B cell (primary cell): ENCODE data around the gene PSKH1. TPM values are rescaled to one million over a fixed set of nuclear protein-coding genes. Genes with fewer than 3 reads are reported as not detected.

Experiments used
- ATAC-seq: fragments of 200-7000 bp; cut with Tn5 transposase; one replicate; pipeline ENCODE4 v1.10.0; 2021; ENCODE audit warnings: low read depth, mild to moderate bottlenecking, moderate number of reproducible peaks, moderate library complexity
- CTCF ChIA-PET: fragments of 350-600 bp; sonication (Branson Sonifier 250); formaldehyde crosslinking; loops from one replicate; lab custom pipeline; 2021; ENCODE audit warnings: antibody characterized with exemption, inconsistent platforms; lab: Charles Lee
- POLR2A ChIA-PET: fragments of 350-600 bp; sonication (Branson Sonifier 250); formaldehyde crosslinking; loops from one replicate; lab custom pipeline; 2021; ENCODE audit warnings: antibody characterized with exemption; lab: Charles Lee
- DNase-seq: peaks from one replicate; pipeline ENCODE4 v3.0.0; 2013
- H2AFZ ChIP-seq: 2 replicates; pipeline ENCODE4 v1.6.1; 2012; ENCODE audit warnings: mild to moderate bottlenecking, low read depth, low read length; ENCODE audit not compliant: insufficient read depth, poor library complexity, severe bottlenecking
- H3K27ac ChIP-seq, 2 donors: 1 replicate in 1 of 2; 2 replicates in 1 of 2; pipeline ENCODE4 v1.5.1; 2012 to 2013; ENCODE audit warnings: low read length in 2 of 2, mild to moderate bottlenecking in 2 of 2, moderate library complexity in 1 of 2
- H3K27me3 ChIP-seq, 4 experiments: fragments of 200-600 bp in 1 of 4; sonication (generic) in 1 of 4; replicated peaks in 1 of 4; 1 replicate in 2 of 4; 2 replicates in 2 of 4; pipeline versions ENCODE4 v1.6.1 to v1.7.0; 2013 to 2016; ENCODE audit warnings: low read length in 3 of 4, mild to moderate bottlenecking in 2 of 4, mixed read lengths in 1 of 4, moderate library complexity in 1 of 4; ENCODE audit not compliant: insufficient read depth in 4 of 4, control insufficient read depth in 3 of 4; ENCODE audit errors: control extremely low read depth in 1 of 4
- H3K36me3 ChIP-seq, 2 experiments: replicated peaks in 1 of 2; 1 replicate in 1 of 2; 2 replicates in 1 of 2; pipeline versions ENCODE4 v1.6.1 to v1.7.1; 2013; ENCODE audit warnings: low read length in 1 of 2; ENCODE audit not compliant: insufficient read depth in 2 of 2, control insufficient read depth in 1 of 2; ENCODE audit errors: control extremely low read depth in 1 of 2, extremely low read depth in 1 of 2
- H3K4me1 ChIP-seq, 2 donors: fragments of 200-600 bp in 1 of 2; sonication (generic) in 1 of 2; 1 replicate in 1 of 2; 2 replicates in 1 of 2; pipeline versions ENCODE4 v1.5.1 to v1.6.1; 2013 to 2017; ENCODE audit warnings: low read length in 2 of 2; ENCODE audit not compliant: control insufficient read depth in 2 of 2, insufficient read depth in 2 of 2
- H3K4me2 ChIP-seq: replicated peaks from 2 replicates; pipeline ENCODE3; 2012; ENCODE audit warnings: mild to moderate bottlenecking, low read depth, low read length; ENCODE audit not compliant: poor library complexity, severe bottlenecking
- H3K4me3 ChIP-seq, 5 experiments: fragments of 200-600 bp in 1 of 5; sonication (generic) in 1 of 5; 1 replicate in 3 of 5; 2 replicates in 2 of 5; pipeline versions ENCODE4 v1.5.1 to v1.7.0; 2011 to 2016; ENCODE audit warnings: low read length in 4 of 5, mild to moderate bottlenecking in 4 of 5, low read depth in 2 of 5, control low read depth in 1 of 5, moderate library complexity in 1 of 5; ENCODE audit not compliant: insufficient read depth in 1 of 5; ENCODE audit errors: control extremely low read depth in 1 of 5, extremely low read depth in 1 of 5
- H3K79me2 ChIP-seq: fragments of 200-600 bp; sonication (generic); one replicate; pipeline ENCODE4 v1.6.0; 2016; ENCODE audit warnings: low read length; ENCODE audit not compliant: control insufficient read depth, insufficient read depth
- H3K9ac ChIP-seq: fragments of 200-600 bp; sonication (generic); 2 replicates; pipeline ENCODE4 v1.6.1; 2017; ENCODE audit warnings: mild to moderate bottlenecking, low read length, moderate library complexity
- H3K9me3 ChIP-seq, 3 donors: one replicate each; pipeline versions ENCODE4 v1.6.1 to v1.7.1; 2013; ENCODE audit warnings: low read length in 2 of 3; ENCODE audit not compliant: control insufficient read depth in 2 of 3, insufficient read depth in 1 of 3; ENCODE audit errors: control extremely low read depth in 1 of 3
- H4K20me1 ChIP-seq: 2 replicates; pipeline ENCODE4 v1.6.0; 2012; ENCODE audit warnings: mild to moderate bottlenecking, low read length; ENCODE audit not compliant: insufficient read depth, control insufficient read depth, poor library complexity, severe bottlenecking
- H3K27ac Mint-ChIP-seq: one replicate; pipeline ENCODE4 v1.8.0; 2021; ENCODE audit warnings: mixed read lengths
- H3K27me3 Mint-ChIP-seq: one replicate; pipeline ENCODE4 v1.8.0; 2021; ENCODE audit warnings: mixed read lengths
- H3K4me1 Mint-ChIP-seq: one replicate; pipeline ENCODE4 v1.8.0; 2021; ENCODE audit warnings: mixed read lengths
- H3K4me3 Mint-ChIP-seq: one replicate; pipeline ENCODE4 v1.8.0; 2021; ENCODE audit warnings: mixed read lengths
- H3K9me3 Mint-ChIP-seq: one replicate; pipeline ENCODE4 v1.8.0; 2022; ENCODE audit warnings: mixed read lengths; ENCODE audit not compliant: insufficient read depth
- CTCF ChIP-seq: fragments of 200-600 bp; IDR thresholded peaks from one replicate; pipeline ENCODE4 v1.8.0; 2022; ENCODE audit warnings: antibody characterized with exemption, mild to moderate bottlenecking
- EZH2 ChIP-seq: IDR thresholded peaks from 2 replicates; pipeline ENCODE4 v1.6.1; 2012; ENCODE audit warnings: borderline replicate concordance, low read depth, mild to moderate bottlenecking, moderate library complexity, low read length; ENCODE audit not compliant: insufficient read depth, poor library complexity, severe bottlenecking
- WGBS: methylation state at CpG from one replicate; pipeline ENCODE4 v1.1.5; 2013; ENCODE audit warnings: missing lambda C conversion rate; ENCODE audit not compliant: insufficient coverage; 5-methylcytosine and 5-hydroxymethylcytosine counted together
- intact Hi-C: fragments of 100-400 bp; cut with micrococcal nuclease; formaldehyde crosslinking; loops from one replicate; pipeline ENCODE4 v1.10.0; 2022
- polyA plus RNA-seq: library from polyadenylated mRNA; depleted of rRNA; stranded (reverse); fragments of >200 nt; gene quantifications from 2 replicates; pipeline ENCODE4 v1.2.3, GENCODE V29; 2012
- total RNA-seq, 2 donors: library from RNA; stranded (reverse); fragments of 120-200 nt in 1 of 2; gene quantifications; 1 replicate in 1 of 2; 2 replicates in 1 of 2; pipeline versions ENCODE4 v1.2.3 to v1.2.4, GENCODE V29; 2013 to 2022

Gene PSKH1
- total and polyA plus RNA-seq, 2 donors (not counting 1 experiment from before 2014, with no cell fraction given) = 20.1 to 29.1 TPM

GRCh38 chr16:67872631-67873434, 20.2 kb upstream of the PSKH1 start, which contains the start of gene EDC4:
TSS of gene EDC4 (plus strand) at chr16:67873052. CDS start at chr16:67873262, 210 bp downstream.
- Mint-ChIP-seq H3K27ac (peak within 1 kb of the TSS; percentile 90), H3K4me1 (peaks cover 37% of the 10 kb centered on the region), H3K4me3 (peak within 1 kb of the TSS; percentile 91), H3K27me3 (no peaks in the 10 kb centered on the region), H3K9me3 (no peaks in the 10 kb centered on the region)
- Histone ChIP-seq H3K9me3 (no peaks in the 10 kb centered on the region), H3K27ac (peak within 1 kb of the TSS; percentile 74 to 81), H3K9ac (peak within 1 kb of the TSS; percentile 87), H3K4me3 (peak within 1 kb of the TSS; percentile 59 to 98 (median 88)), H4K20me1 (peaks cover 33% of the 10 kb centered on the region), H3K27me3 (no peaks in the 10 kb centered on the region), H3K4me2 (peak within 1 kb of the TSS; percentile 98), H2AFZ (peak within 1 kb of the TSS; percentile 97), H3K4me1 (peaks cover 23 to 25% of the 10 kb centered on the region in 2 donors), H3K79me2 (peaks cover 37% of the 10 kb centered on the region), H3K36me3 (peaks cover 0 to 39% of the 10 kb centered on the region in 2 experiments)
- DNase-seq (peak; percentile 90), ATAC-seq (peak; percentile 90)
- ChIA-PET CTCF (interaction anchor here (0.7 to 2.3 kb wide), 7 partner anchors 11 to 356 kb away, joined by 3 to 17 read pairs (median 4); partner anchors contain the start of genes NRN1L and NUTF2), POLR2A (interaction anchor here (0.5 to 0.9 kb wide), 2 partner anchors 63 to 193 kb away, joined by 4 to 6 read pairs; no protein-coding TSS in a partner anchor)
- intact Hi-C loops = loop anchor here (1.0 to 5.0 kb wide), 7 partner anchors 20 to 154 kb away; partner anchors contain the start of genes GFOD2, NUTF2, PSKH1 and RANBP10
- WGBS = 2% methylated on average over 71 of the region's 72 CpGs
- TF ChIP-seq EZH2 (no peak), CTCF (no peak)
